HepG2 (cell line): Measurements from ENCODE around the gene ISG20. TPM values are rescaled to one million over a fixed set of nuclear protein-coding genes. Genes with fewer than 3 reads are reported as not detected.

Experiments
- ATAC-seq: fragments of 200-7000 bp; cut with Tn5 transposase; 3 replicates; pipeline ENCODE4 v1.9.1; 2020; ENCODE audit warnings: mild to moderate bottlenecking, moderate library complexity
- BruUV-seq: library from RNA; stranded (reverse); fragments of 400-500 nt; replicated peaks from 2 replicates; lab custom pipeline; 2021; lab: Mats Ljungman, UMichigan
- CTCF ChIA-PET: fragments of 300-600 bp; formaldehyde crosslinking; extraction: SDS; loops from one replicate; lab custom pipeline; 2021; ENCODE audit warnings: low total read pairs, inconsistent platforms, low intra/inter-chr PET ratio; lab: Yijun Ruan, JAX
- POLR2A ChIA-PET: fragments of 350-600 bp; sonication (Branson Sonifier 250); formaldehyde crosslinking; loops from one replicate; lab custom pipeline; 2020; ENCODE audit warnings: antibody characterized with exemption, inconsistent platforms; lab: Yijun Ruan, JAX
- DNase-seq: peaks from one replicate; pipeline ENCODE4 v3.0.0-alpha.2; 2015; ENCODE audit warnings: low spot score
- FAIRE-seq: peaks from 3 replicates; lab custom pipeline; 2011; peaks lifted over from hg19 to GRCh38; lab: Jason Lieb, UNC
- H2AFZ ChIP-seq: one replicate; pipeline ENCODE4 v1.6.1; 2011; ENCODE audit warnings: low read length, inconsistent platforms
- H3K27ac ChIP-seq: fragments of 300-600 bp; 3 replicates; pipeline ENCODE4 v1.8.0; 2011; ENCODE audit warnings: mixed run types, mild to moderate bottlenecking, mixed read lengths, low read length, inconsistent platforms; ENCODE audit not compliant: insufficient read depth; ENCODE audit errors: extremely low read length
- H3K27me3 ChIP-seq, 2 experiments: fragments of 200-600 bp in 1 of 2; 2 replicates in 1 of 2; 3 replicates in 1 of 2; pipeline versions ENCODE4 v1.6.0 to v1.8.0; 2011; ENCODE audit warnings: low read length in 2 of 2, mild to moderate bottlenecking in 2 of 2, moderate library complexity in 2 of 2, inconsistent platforms in 1 of 2; ENCODE audit not compliant: insufficient read depth in 2 of 2, control insufficient read depth in 1 of 2
- H3K36me3 ChIP-seq, 2 experiments: fragments of 200-600 bp in 1 of 2; replicated peaks in 1 of 2; 2 replicates in 1 of 2; 3 replicates in 1 of 2; pipeline versions ENCODE4 v1.5.1 to v1.8.0; 2011; ENCODE audit warnings: low read length in 2 of 2, inconsistent platforms in 1 of 2; ENCODE audit not compliant: insufficient read depth in 2 of 2, control insufficient read depth in 1 of 2
- H3K4me1 ChIP-seq: 2 replicates; pipeline ENCODE4 v1.5.1; 2012; ENCODE audit warnings: low read length, inconsistent platforms; ENCODE audit not compliant: insufficient read depth
- H3K4me2 ChIP-seq: 2 replicates; pipeline ENCODE4 v1.6.0; 2011; ENCODE audit warnings: low read depth, low read length, inconsistent platforms
- H3K4me3 ChIP-seq, 3 experiments: fragments of 200-600 bp in 1 of 3; sonication (generic), shearing (Covaris generic) in 1 of 3; replicated peaks in 1 of 3; 2 replicates each; pipeline ENCODE4 v1.5.1; 2011 to 2016; ENCODE audit warnings: low read length in 3 of 3, inconsistent platforms in 2 of 3, low read depth in 2 of 3, mild to moderate bottlenecking in 2 of 3, control low read depth in 1 of 3, mixed read lengths in 1 of 3; ENCODE audit not compliant: insufficient read depth in 1 of 3
- H3K79me2 ChIP-seq: one replicate; pipeline ENCODE4 v1.6.1; 2011; ENCODE audit warnings: low read length, inconsistent platforms; ENCODE audit not compliant: insufficient read depth
- H3K9ac ChIP-seq: 2 replicates; pipeline ENCODE4 v1.6.0; 2011; ENCODE audit warnings: mild to moderate bottlenecking, low read depth, low read length, inconsistent platforms; ENCODE audit not compliant: insufficient read depth
- H3K9me3 ChIP-seq: 2 replicates; pipeline ENCODE4 v1.5.1; 2012; ENCODE audit warnings: mild to moderate bottlenecking, low read length
- H4K20me1 ChIP-seq: 2 replicates; pipeline ENCODE4 v1.6.0; 2011; ENCODE audit warnings: inconsistent platforms, mild to moderate bottlenecking, low read length, moderate library complexity; ENCODE audit not compliant: insufficient read depth
- CHD2 ChIP-seq: IDR thresholded peaks from 2 replicates; pipeline ENCODE4 v1.6.1; 2011; ENCODE audit warnings: low read depth, low read length, improper control_type of control experiment
- ISX ChIP-seq: sonication (generic); formaldehyde crosslinking; conservative IDR thresholded peaks from 2 replicates; pipeline ENCODE4 v1.5.0; 2020; ENCODE audit warnings: missing genetic modification reagents
- KLF11 ChIP-seq: IDR thresholded peaks from 2 replicates; pipeline ENCODE4 v1.6.1; 2016; ENCODE audit warnings: missing compliant biosample characterization
- NKX3-1 ChIP-seq: sonication (generic); formaldehyde crosslinking; IDR thresholded peaks from 2 replicates; pipeline ENCODE4 v1.5.0; 2020; ENCODE audit warnings: missing genetic modification reagents
- RARA ChIP-seq: IDR thresholded peaks from 2 replicates; pipeline ENCODE4 v1.6.1; 2016; ENCODE audit warnings: missing genetic modification reagents, missing compliant biosample characterization
- REXO4 ChIP-seq: sonication (generic); formaldehyde crosslinking; IDR thresholded peaks from 2 replicates; pipeline ENCODE4 v1.8.0; 2022; ENCODE audit warnings: missing genetic modification reagents, mild to moderate bottlenecking, borderline replicate concordance
- SRSF1 ChIP-seq: fragments of 200-400 bp; formaldehyde crosslinking; optimal IDR thresholded peaks from 2 replicates; pipeline ENCODE3; 2017; ENCODE audit warnings: mild to moderate bottlenecking, low read depth, low read length, moderate library complexity
- TAF15 ChIP-seq: fragments of 200-400 bp; formaldehyde crosslinking; IDR thresholded peaks from one replicate; pipeline ENCODE4 v1.6.1; 2018; ENCODE audit warnings: mild to moderate bottlenecking, low read depth, low read length; ENCODE audit not compliant: poor library complexity, severe bottlenecking
- ZNF33A ChIP-seq: sonication (generic); formaldehyde crosslinking; IDR thresholded peaks from 2 replicates; pipeline ENCODE4 v1.5.1; 2020; ENCODE audit warnings: missing genetic modification reagents, mild to moderate bottlenecking, moderate library complexity, borderline replicate concordance
- WGBS: methylation state at CpG from one replicate; pipeline ENCODE4 v1.1.6; 2017; ENCODE audit warnings: low lambda C conversion rate; 5-methylcytosine and 5-hydroxymethylcytosine counted together
- in situ Hi-C: cut with HindIII; loops from 2 replicates; pipeline ENCODE4 v1.10.0; 2017; ENCODE audit warnings: low pct_unique_long_range_greater_than_20kb; ENCODE audit not compliant: extremely low pct_ligation_motif_present
- intact Hi-C: fragments of 100-400 bp; cut with micrococcal nuclease; formaldehyde crosslinking; loops from one replicate; pipeline ENCODE4 v1.10.0; 2022; ENCODE audit not compliant: unreplicated experiment
- polyA plus RNA-seq, 8 experiments: library from polyadenylated mRNA; depleted of rRNA in 3 of 8; stranded (reverse) in 7 of 8; unstranded in 1 of 8; fragments of >200 nt; fragmentation: Illumina TruSeq in 4 of 8; extraction: Trizol in 4 of 8; gene quantifications; 2 replicates each; pipeline versions ENCODE4 v1.2.1 to v1.2.3, GENCODE V29; 2011 to 2016; ENCODE audit warnings: low read depth in 4 of 8, missing spikeins in 1 of 8, mixed read lengths in 1 of 8; ENCODE audit not compliant: insufficient read depth in 1 of 8
- total RNA-seq, 5 experiments: library from RNA; depleted of rRNA; stranded (reverse); fragments of >200 nt; fragmentation: Illumina TruSeq; extraction: Trizol; gene quantifications; 2 replicates each; pipeline ENCODE4 v1.2.3, GENCODE V29; 2016; ENCODE audit warnings: low read depth in 1 of 5
- TF ChIP-seq, protein P1 (sequence below): sonication (generic); formaldehyde crosslinking; conservative IDR thresholded peaks from 2 replicates; pipeline ENCODE4 v1.8.0; 2022; ENCODE audit warnings: low read depth, missing genetic modification reagents
- TF ChIP-seq, protein P2 (sequence below): sonication (generic); formaldehyde crosslinking; conservative IDR thresholded peaks from 2 replicates; pipeline ENCODE4 v1.8.0; 2022; ENCODE audit warnings: mild to moderate bottlenecking, moderate library complexity, missing genetic modification reagents
- TF ChIP-seq, protein P3 (sequence below): sonication (generic); formaldehyde crosslinking; IDR thresholded peaks from 2 replicates; pipeline ENCODE4 v1.8.1; 2022; ENCODE audit warnings: mild to moderate bottlenecking, missing genetic modification reagents
- TF ChIP-seq, protein P4 (sequence below): sonication (generic); formaldehyde crosslinking; IDR thresholded peaks from 2 replicates; pipeline ENCODE4 v1.8.1; 2023; ENCODE audit warnings: mild to moderate bottlenecking, moderate library complexity, missing genetic modification reagents
- TF ChIP-seq, protein P5 (sequence below): sonication (generic); formaldehyde crosslinking; IDR thresholded peaks from 2 replicates; pipeline ENCODE4 v1.4.0; 2020; ENCODE audit warnings: missing genetic modification reagents; ENCODE audit errors: not compliant biosample characterization

ISG20 gene
- total and polyA plus RNA-seq, 2 of the 13 experiments (the other 11 are each of a cell fraction or from before 2014, with no cell fraction given) = 6.3 to 31.5 TPM

DNA sequence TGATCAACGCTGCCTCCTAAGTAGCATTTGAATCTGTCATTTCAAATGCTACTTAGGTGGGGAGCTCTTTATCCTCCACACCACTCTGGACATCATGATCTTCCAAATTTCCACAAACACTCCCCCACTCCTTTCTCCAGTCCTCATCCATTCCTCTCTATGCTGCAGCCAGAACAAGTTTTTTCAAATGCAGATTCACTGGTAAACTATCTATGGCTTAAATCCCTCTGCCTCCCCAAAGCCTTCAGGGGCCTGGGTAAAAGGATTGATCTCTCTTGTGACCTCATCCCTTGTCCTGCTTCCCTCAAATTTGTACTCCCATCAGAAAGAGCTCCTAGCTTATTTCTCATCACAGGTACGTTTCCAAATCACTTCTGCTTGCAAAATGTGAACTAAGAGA is 19.0 kb upstream of the ISG20 start (continued):
- TF ChIP-seq, protein P1, sequence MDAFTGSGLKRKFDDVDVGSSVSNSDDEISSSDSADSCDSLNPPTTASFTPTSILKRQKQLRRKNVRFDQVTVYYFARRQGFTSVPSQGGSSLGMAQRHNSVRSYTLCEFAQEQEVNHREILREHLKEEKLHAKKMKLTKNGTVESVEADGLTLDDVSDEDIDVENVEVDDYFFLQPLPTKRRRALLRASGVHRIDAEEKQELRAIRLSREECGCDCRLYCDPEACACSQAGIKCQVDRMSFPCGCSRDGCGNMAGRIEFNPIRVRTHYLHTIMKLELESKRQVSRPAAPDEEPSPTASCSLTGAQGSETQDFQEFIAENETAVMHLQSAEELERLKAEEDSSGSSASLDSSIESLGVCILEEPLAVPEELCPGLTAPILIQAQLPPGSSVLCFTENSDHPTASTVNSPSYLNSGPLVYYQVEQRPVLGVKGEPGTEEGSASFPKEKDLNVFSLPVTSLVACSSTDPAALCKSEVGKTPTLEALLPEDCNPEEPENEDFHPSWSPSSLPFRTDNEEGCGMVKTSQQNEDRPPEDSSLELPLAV (CRISPR knock-in tag) = no peak
- no peak for TF ChIP-seq RARA (CRISPR knock-in tag)
- TF ChIP-seq ISX (CRISPR knock-in tag) = no peak
- TF ChIP-seq SRSF1 = no peak

DNA sequence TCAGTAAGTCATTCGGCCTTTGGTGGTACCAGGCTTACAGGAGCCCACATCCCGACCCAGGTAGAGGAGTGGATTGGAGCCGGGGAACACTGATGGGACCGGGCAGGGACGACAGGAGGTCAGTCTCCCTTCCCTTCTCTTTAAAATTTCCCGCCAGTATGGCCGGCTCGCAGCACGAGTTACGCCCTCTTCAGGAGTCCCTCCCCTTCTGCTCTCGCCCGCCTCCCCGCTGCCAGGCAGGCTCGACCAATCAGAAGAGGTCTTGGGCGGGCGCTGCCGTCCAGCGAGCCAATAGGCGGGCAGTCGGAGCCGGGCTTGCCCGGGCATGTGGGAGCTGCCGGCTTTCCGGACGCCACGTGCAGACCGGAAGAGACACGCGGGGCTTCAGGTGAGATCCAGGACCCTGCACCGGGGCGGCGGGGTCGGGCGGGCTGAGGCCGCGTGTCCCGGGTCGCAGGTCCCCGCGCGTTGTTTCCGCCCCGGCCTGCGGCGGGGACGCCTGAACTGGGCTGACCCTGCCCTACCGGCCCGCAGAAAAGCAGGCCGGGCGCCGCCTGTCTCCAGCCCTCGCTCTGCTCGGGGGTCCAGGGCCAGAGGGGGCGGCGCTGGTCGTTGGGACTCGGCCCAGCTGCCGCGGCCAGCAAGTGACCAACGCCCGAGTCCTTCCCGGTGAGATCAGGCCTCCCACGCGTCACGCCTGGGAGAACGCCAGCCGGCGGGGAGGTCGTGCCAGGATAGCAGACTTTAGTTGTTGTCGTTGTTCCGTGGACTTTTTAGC is 17.6 kb upstream of the ISG20 start, which contains the start of gene AEN:
AEN (plus strand) TSS at position 346 of the 778 bp plus-strand sequence. CDS start 4,870 bp downstream, outside the sequence.
- peak within 1 kb of the TSS; percentile 99 for H3K9ac ChIP-seq
- no TSS peak for BruUV-seq
- FAIRE-seq (peak; percentile 72), DNase-seq (peak; percentile 92), ATAC-seq (peak; percentile 92)
- H4K20me1 ChIP-seq = peaks cover 37% of the 10 kb centered on the region
- H2AFZ ChIP-seq = no peak within 1 kb of the TSS
- POLR2A ChIA-PET = interaction anchor here (1.7 to 2.2 kb wide), 4 partner anchors 11 to 155 kb away, joined by 7 to 47 read pairs (median 12); partner anchors contain the start of genes ISG20, MRPL46 and MRPS11
- 1% methylated on average over 20 of the region's 71 CpGs for WGBS
- no peaks in the 10 kb centered on the region for H3K9me3 ChIP-seq
- H3K36me3 ChIP-seq = peaks cover under 1 to 14% of the 10 kb centered on the region in 2 experiments; a peak in 2 of 5 replicates
- peaks cover 46% of the 10 kb centered on the region for H3K4me1 ChIP-seq
- intact Hi-C loops (loop anchor here (10.0 kb wide), 1 partner anchor 214 kb away; no protein-coding TSS in a partner anchor), in situ Hi-C loops (no loop called here)
- H3K4me3 ChIP-seq = peak within 1 kb of the TSS; percentile 87 to 96 (median 94)
- H3K79me2 ChIP-seq = peaks cover 53% of the 10 kb centered on the region
- peak within 1 kb of the TSS; percentile 84 for H3K4me2 ChIP-seq
- CTCF ChIA-PET = no interaction called here
- peak within 1 kb of the TSS; percentile 93 for H3K27ac ChIP-seq
- no peaks in the 10 kb centered on the region for H3K27me3 ChIP-seq
- TF ChIP-seq KLF11 (no peak), REXO4 (CRISPR knock-in tag) (peak; percentile 46; the same call in 1 of the 2 replicates), TAF15 (no peak), NKX3-1 (CRISPR knock-in tag) (peak; percentile 69; the same call in 1 of the 2 replicates), CHD2 (peak; percentile 32; the same call in 1 of the 2 replicates), ZNF33A (CRISPR knock-in tag) (no peak)
- TF ChIP-seq, protein P2, sequence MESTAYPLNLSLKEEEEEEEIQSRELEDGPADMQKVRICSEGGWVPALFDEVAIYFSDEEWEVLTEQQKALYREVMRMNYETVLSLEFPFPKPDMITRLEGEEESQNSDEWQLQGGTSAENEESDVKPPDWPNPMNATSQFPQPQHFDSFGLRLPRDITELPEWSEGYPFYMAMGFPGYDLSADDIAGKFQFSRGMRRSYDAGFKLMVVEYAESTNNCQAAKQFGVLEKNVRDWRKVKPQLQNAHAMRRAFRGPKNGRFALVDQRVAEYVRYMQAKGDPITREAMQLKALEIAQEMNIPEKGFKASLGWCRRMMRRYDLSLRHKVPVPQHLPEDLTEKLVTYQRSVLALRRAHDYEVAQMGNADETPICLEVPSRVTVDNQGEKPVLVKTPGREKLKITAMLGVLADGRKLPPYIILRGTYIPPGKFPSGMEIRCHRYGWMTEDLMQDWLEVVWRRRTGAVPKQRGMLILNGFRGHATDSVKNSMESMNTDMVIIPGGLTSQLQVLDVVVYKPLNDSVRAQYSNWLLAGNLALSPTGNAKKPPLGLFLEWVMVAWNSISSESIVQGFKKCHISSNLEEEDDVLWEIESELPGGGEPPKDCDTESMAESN (CRISPR knock-in tag) = peak; percentile 87
- TF ChIP-seq, protein P3, sequence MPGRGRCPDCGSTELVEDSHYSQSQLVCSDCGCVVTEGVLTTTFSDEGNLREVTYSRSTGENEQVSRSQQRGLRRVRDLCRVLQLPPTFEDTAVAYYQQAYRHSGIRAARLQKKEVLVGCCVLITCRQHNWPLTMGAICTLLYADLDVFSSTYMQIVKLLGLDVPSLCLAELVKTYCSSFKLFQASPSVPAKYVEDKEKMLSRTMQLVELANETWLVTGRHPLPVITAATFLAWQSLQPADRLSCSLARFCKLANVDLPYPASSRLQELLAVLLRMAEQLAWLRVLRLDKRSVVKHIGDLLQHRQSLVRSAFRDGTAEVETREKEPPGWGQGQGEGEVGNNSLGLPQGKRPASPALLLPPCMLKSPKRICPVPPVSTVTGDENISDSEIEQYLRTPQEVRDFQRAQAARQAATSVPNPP (CRISPR knock-in tag) = no peak
- TF ChIP-seq, protein P4, sequence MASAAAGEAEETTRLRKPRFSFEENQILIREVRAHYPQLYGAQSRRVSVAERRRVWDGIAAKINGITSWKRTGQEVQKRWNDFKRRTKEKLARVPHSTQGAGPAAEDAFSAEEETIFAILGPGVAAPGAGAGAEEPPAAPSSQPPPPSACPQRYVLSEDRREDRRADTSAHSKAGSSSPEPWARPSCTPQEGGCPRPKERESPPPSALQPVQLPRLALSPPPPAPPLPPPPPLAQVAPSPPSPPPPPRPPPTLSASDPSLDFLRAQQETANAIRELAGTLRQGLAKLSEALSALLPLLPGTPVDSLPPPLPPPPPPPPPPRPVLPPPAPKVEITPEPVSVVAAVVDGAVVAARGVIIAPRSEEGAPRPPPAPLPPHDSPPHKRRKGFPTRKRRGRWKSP (CRISPR knock-in tag) = peak; percentile 76; the same call in 1 of the 2 replicates
- TF ChIP-seq, protein P5, sequence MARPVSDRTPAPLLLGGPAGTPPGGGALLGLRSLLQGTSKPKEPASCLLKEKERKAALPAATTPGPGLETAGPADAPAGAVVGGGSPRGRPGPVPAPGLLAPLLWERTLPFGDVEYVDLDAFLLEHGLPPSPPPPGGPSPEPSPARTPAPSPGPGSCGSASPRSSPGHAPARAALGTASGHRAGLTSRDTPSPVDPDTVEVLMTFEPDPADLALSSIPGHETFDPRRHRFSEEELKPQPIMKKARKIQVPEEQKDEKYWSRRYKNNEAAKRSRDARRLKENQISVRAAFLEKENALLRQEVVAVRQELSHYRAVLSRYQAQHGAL = peak; percentile 79
